Fibroblast of mammary gland (primary cell): ENCODE data around the gene CACNB3.

ENCODE experiments used
- DNase-seq: peaks from one replicate; pipeline ENCODE4 v3.0.0-alpha.2; 2010; ENCODE audit warnings: low read depth
- H3K4me3 ChIP-seq: 2 replicates; pipeline ENCODE4 v1.5.1; 2011; ENCODE audit warnings: low read depth, mild to moderate bottlenecking, low read length, moderate library complexity; ENCODE audit not compliant: control insufficient read depth
- CTCF ChIP-seq: conservative IDR thresholded peaks from 2 replicates; pipeline ENCODE4 v1.5.1; 2011; ENCODE audit warnings: low read depth, low read length, inconsistent platforms; ENCODE audit not compliant: control insufficient read depth, insufficient read depth

CACNB3 gene

GRCh38 chr12:48812389-48812788 lies 5.9 kb upstream of the CACNB3 start:
- DNase-seq, result peak; percentile 20
- no peak for TF ChIP-seq CTCF
- H3K4me3 ChIP-seq, result no peak overlapping the region

GRCh38 chr12:48813465-48814261 lies 4.6 kb upstream of the CACNB3 start:
- TF ChIP-seq CTCF, result peak; percentile 9
- H3K4me3 ChIP-seq, result peak overlapping the region; percentile 90
- peak; percentile 36 for DNase-seq

GRCh38 chr12:48814262-48815125 lies 3.8 kb upstream of the CACNB3 start:
- TF ChIP-seq CTCF, result peak; percentile 66
- DNase-seq, result peak; percentile 75
- H3K4me3 ChIP-seq, result peak overlapping the region; percentile 90

GRCh38 chr12:48815126-48816110 lies 2.9 kb upstream of the CACNB3 start:
- DNase-seq, result peak; percentile 78
- H3K4me3 ChIP-seq, result peak overlapping the region; percentile 90
- no peak for TF ChIP-seq CTCF

- no peak for DNase-seq
- H3K4me3 ChIP-seq, result peak overlapping the region; percentile 90
- TF ChIP-seq CTCF, result no peak
Observed at GRCh38 chr12:48816143-48816854, 2.0 kb upstream of the CACNB3 start.
